ENCODE results near the gene ANO2. TPM values are rescaled to one million over a fixed set of nuclear protein-coding genes. Genes with fewer than 3 reads are reported as not detected.
"Not testable (repeated sequence)": the region's sequence is repeated elsewhere in the genome, so short reads cannot be mapped to it uniquely, and the experiment has no call there.

Gene ANO2
- total RNA-seq, 1 donor from 2014 or later: 20.1 TPM

DNA sequence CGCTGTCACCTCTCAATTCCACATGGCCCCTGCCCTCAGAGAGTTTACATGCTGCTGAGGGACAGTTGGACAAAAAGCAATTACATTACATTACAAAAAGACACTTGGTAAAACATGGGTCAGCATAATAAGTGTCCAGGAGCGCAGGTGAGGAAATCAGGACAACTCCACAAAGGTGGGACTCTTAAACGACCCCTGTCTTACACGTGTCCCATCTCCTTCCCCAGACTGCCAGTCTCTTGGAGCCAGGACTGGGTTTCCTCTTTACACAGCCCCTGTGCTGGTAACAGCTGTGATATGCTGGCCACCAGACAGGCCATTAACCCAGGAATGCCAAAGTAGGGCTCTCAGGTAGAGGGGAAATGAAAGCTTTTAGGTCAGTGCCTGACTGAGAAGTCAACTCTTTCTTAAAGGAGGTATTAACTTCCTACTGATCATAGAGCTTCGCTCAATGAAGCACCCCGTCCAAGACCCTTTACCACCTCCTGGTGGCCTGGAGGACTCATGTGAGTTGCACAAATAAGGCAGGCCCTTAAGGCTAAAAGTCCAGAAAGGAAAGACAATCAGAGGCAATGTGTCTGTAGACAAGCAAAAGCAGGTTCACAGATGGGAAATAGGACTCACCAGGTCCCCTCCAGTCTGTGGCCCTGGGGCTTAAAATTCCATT, 55.5 kb downstream of the ANO2 start:
- H3K27me3 ChIP-seq: no peaks in the 10 kb centered on the region
- TF ChIP-seq CTCF (IDR thresholded peaks at IDR 0.05): no peak
- no peaks in the 10 kb centered on the region for H3K36me3 ChIP-seq
- H3K4me1 ChIP-seq: no peaks in the 10 kb centered on the region
- H3K9me3 ChIP-seq: no peaks in the 10 kb centered on the region
- intact Hi-C loops (cut with DNase I): no loop called here
- no peak for DNase-seq (ENCODE audit: low spot score in 2 of 2)
- no peak overlapping the region for H3K27ac ChIP-seq
- H3K4me3 ChIP-seq: no peak overlapping the region

- no peaks in the 10 kb centered on the region for H3K4me1 ChIP-seq
- intact Hi-C loops (cut with DNase I): no loop called here
- H3K4me3 ChIP-seq: no peak overlapping the region
- no peak for TF ChIP-seq CTCF (IDR thresholded peaks at IDR 0.05)
- H3K27ac ChIP-seq: no peak overlapping the region
- no peaks in the 10 kb centered on the region for H3K27me3 ChIP-seq
- H3K9me3 ChIP-seq: no peaks in the 10 kb centered on the region
- no peak for DNase-seq (ENCODE audit: low spot score in 2 of 2)
- no peaks in the 10 kb centered on the region for H3K36me3 ChIP-seq
Measured at GRCh38 chr12:5888816-5889315, 56.2 kb downstream of the ANO2 start.

GRCh38 chr12:5887819-5888218, 57.2 kb downstream of the ANO2 start:
- H3K36me3 ChIP-seq; DNase-seq (ENCODE audit: low spot score in 2 of 2); intact Hi-C loops (cut with DNase I); H3K27ac ChIP-seq; H3K4me3 ChIP-seq; H3K9me3 ChIP-seq; H3K27me3 ChIP-seq; H3K4me1 ChIP-seq: not testable (repeated sequence)

- no peaks in the 10 kb centered on the region for H3K27me3 ChIP-seq
- H3K4me1 ChIP-seq: no peaks in the 10 kb centered on the region
- H3K9me3 ChIP-seq: no peaks in the 10 kb centered on the region
- DNase-seq (ENCODE audit: low spot score in 2 of 2): no peak
- no peak for TF ChIP-seq CTCF (IDR thresholded peaks at IDR 0.05)
- H3K36me3 ChIP-seq: no peaks in the 10 kb centered on the region
- intact Hi-C loops (cut with DNase I): no loop called here
- no peak overlapping the region for H3K27ac ChIP-seq
- no peak overlapping the region for H3K4me3 ChIP-seq
Measured at GRCh38 chr12:5884866-5885265, 60.2 kb downstream of the ANO2 start.

- no peaks in the 10 kb centered on the region for H3K36me3 ChIP-seq
- H3K27ac ChIP-seq: no peak overlapping the region
- no peaks in the 10 kb centered on the region for H3K27me3 ChIP-seq
- no peak overlapping the region for H3K4me3 ChIP-seq
- H3K4me1 ChIP-seq: no peaks in the 10 kb centered on the region
- TF ChIP-seq CTCF (IDR thresholded peaks at IDR 0.05): no peak
- intact Hi-C loops (cut with DNase I): no loop called here
- DNase-seq (ENCODE audit: low spot score in 2 of 2): no peak
- no peaks in the 10 kb centered on the region for H3K9me3 ChIP-seq
Measured at GRCh38 chr12:5884285-5884684, 60.8 kb downstream of the ANO2 start.

DNA sequence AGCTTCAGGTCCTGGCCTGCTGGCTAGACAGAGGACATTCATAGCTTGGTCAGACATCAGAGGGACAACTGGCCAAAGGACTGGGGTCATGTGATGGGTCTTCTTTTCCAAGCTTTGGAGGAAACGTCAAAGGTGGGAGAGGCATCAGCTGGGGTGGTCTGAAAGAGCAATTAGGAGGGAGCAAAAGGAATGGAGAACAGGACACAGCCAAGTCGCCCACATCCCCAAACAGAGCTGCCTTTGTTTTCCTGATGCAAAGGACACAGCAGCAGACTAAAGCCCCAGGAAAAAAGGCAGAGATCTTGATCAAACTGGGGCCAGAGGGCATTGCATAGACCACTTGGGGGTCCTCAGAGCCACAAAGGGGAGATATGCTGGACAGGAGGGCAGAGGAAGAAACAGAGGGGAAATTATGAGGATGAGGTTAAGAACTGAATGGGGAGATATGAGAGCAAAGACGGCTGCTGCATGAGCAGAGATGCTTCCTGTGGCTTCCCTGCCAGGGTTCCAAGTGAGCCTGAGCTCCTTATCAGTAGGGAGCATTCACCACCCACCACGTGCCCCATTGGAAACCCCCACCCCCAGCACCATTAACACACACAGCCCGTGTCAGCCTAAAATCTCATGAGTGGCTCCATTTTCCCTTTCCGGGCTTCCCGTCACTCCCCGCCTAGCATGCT, 62.4 kb downstream of the ANO2 start:
- H3K4me3 ChIP-seq: no peak overlapping the region
- H3K36me3 ChIP-seq: no peaks in the 10 kb centered on the region
- H3K27ac ChIP-seq: no peak overlapping the region
- H3K4me1 ChIP-seq: no peaks in the 10 kb centered on the region
- no peaks in the 10 kb centered on the region for H3K9me3 ChIP-seq
- DNase-seq (ENCODE audit: low spot score in 2 of 2): no peak
- intact Hi-C loops (cut with DNase I): no loop called here
- TF ChIP-seq CTCF (IDR thresholded peaks at IDR 0.05): no peak
- H3K27me3 ChIP-seq: no peaks in the 10 kb centered on the region

Measured in ascending aorta (tissue), 2 donors.